GM18909 (cell line): ENCODE results near the gene SV2B.

Experiments
- ATAC-seq: cut with Tn5 transposase; IDR thresholded peaks from one replicate; pipeline ENCODE4 v1.9.1; 2021; ENCODE audit warnings: mild to moderate bottlenecking; ENCODE audit not compliant: unreplicated experiment, poor library complexity

SV2B gene

GRCh38 chr15:91183596-91183995 lies 83.5 kb downstream of the SV2B start:
- ATAC-seq, result no peak

- no peak for ATAC-seq
These were observed 84.4 kb downstream of the SV2B start for GRCh38 chr15:91184441-91184840.

DNA sequence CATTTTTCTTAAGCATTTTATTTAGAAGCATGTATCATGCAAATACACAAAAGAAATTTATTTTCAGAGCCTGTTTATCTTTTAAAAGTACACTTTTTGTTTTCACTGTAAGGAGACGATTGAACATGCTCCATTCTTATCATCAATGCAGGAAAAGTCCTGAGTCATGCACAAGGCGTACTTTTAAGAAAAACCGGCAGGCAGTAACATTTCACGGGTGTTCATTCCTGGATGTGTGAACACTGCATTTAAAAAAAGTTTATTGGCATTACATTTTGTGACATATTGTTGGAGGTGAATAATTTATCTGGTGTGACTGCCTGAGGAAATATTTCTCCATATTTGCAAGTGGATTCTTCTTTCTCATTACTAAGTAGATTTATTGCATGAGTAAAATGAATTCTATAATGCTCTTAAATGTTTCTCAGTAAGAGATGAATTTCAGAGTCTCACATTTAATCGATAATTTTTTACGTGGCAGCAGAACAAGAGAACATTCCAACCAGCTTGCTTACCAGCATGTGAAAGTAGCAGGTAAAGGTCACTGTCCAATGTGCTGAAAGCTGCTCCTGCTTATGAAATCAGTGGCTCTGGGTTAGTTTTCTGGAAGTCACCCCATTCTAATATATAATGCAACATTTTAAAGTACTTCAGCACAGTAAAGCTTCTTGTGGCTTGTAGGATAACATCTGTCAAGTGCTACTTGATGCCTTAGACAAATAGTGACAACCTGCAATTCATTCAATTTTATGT lies 87.0 kb downstream of the SV2B start:
- no peak for ATAC-seq

- ATAC-seq, result no peak
These were observed 92.2 kb downstream of the SV2B start for GRCh38 chr15:91192285-91192684.

DNA sequence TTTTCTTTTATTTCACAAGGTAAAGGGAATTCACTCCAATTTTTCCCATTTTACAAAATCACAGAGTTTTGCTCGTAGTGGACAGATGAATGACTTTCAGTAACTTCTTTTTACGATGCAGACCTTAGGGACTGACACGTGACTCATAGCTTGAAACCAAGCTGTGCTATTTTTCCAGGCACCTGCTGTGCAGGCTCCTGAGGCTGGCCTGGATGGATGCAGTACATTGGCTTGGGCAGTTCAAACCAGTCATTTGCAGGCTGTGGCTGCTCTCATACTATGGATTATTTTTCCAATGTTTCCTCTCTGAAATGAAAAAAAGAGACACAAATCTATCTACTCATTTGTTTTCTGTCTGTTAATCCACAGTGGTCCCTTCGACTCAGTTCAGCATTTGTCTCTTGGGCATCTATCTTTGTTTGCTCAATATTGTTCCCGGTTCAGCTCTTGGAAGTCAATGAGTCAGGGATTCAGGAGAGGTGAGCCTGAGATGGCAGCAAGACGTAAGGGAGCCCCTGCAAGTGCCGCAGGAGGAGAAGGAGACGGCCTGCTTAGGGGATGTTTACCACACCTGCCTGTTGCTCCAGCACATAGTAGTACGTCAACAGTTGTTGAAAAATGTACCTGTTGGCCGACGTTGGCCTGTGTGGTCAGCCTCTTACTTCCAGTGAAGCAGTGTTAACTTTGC lies 92.8 kb downstream of the SV2B start:
- no peak for ATAC-seq

GRCh38 chr15:91193378-91193720 lies 93.3 kb downstream of the SV2B start:
- no peak for ATAC-seq

DNA sequence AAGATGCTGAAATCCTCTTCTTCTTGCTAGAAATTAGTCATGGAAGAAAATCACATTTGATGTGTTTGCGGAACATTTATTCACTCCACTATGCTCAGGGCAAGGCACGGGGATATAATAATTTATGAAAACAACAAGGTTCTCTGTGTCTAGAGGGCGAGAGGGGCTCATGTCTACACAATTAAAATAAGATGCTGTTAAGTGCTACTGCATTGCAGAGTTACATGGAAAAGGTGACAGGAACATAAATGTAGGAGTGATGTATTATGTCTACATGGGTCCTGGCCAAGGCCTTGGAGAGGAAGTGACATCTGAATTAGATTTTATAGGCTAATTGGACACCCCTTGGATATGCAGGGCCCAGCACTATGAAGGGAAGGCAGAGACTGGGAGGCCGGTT lies 96.1 kb downstream of the SV2B start:
- no peak for ATAC-seq

DNA sequence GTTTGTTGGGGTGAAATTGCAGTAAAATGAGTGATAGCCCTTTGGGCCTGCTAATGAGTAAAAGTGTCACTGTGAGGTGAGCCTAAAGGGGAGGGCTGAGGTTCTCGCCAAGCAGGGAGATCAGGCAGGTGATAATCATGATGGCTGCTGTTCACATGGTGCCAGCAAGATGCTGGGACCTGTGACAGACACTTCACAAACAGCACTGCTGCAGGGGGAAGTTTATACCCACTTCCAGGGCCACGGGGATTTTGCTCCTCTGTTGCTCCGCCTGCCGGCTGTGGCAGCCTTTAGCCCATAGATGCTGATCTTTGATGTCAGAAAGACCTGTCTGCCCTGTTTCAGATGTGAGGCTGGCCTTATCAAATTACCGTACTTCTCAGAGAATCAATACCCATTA lies 96.7 kb downstream of the SV2B start:
- ATAC-seq, result no peak

DNA sequence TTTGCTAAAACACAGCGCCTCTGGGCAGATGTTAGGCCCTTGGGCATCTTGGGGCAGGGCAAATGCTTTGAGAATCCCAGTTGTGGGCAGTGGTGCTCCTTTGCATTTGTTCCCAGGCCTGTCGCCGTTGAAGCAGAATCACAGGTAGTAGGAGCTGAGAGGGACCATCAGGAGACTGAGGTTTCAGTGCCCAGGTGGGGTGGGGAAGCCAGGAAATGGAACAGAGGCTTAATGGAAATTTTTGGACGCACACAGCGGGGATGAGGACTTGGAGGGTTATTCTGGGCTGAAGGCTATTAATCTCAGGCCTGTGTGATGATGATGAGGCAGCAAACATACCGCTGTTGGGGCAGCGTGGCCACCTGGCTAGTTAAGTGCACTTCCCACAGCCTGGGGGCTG lies 99.5 kb downstream of the SV2B start:
- ATAC-seq, result no peak

- ATAC-seq, result no peak
These were observed 100.2 kb downstream of the SV2B start for GRCh38 chr15:91200101-91200754.

- no peak for ATAC-seq
These were observed 102.5 kb downstream of the SV2B start for GRCh38 chr15:91202510-91203102.

DNA sequence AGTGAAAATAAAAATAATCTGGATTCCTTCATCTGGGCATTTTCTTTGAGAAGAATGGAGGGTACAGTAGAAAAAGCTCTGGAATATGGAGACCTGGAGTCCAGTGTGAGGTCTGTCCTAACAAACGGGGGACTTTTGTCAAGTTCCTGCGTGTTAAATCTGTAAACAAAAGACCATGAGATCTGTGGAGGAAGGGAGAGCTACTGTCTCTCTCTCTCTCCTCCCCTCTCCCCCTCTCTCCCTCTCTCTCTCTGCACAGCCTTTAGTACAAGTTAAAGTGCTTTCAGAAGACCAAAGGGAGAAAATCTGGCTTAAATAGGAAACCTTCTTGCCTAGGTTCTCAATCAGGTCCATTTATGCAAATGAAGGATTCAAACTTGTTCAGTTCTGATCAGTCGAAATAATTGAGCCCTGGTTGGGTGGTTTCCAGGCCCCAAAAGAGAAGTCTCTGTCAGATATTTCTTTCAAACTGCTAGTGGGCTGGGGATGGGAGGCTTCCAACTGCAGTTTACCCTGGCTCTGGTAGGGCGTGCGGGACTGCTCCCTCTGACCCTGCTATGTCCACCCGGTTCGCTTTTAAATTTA lies 103.7 kb downstream of the SV2B start:
- no peak for ATAC-seq

DNA sequence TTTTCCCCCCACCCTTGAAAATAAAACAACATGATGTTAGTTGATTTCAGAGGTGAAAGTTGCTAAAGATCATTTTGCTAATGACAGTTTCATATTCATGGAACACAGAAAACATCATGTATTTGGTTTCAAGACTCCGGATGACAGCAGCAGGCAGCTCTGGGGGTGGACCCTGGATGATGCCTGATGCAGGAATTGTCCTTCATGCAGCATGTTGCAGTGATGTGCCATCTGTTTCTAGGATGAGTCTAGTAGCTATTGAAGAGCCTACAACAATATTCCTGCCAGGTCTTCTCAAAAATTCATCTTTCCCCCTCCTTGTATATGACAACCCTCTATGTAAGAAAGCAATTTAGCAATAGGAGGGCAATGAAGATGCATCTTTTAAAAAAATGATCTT lies 108.3 kb downstream of the SV2B start:
- no peak for ATAC-seq

- ATAC-seq, result no peak
These were observed 109.3 kb downstream of the SV2B start for GRCh38 chr15:91209318-91209717.

DNA sequence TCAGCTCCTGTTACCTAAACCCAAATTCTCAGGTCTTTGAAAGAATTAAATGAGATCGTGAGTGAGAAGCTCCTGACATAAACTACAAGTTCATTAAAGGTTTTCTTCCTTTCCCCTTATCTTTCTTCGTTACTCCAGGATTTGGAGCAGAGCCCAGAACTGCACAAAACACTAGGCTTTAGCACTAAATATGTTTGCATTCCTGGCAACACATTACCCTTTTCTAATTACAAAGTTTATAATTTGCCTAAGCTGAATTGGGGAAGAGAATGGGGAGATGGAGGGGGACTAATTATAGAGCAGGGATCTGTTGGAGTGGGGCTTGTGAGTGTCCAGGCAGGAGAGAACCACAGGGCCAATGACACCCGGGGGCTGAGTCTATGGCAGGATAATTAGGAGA lies 109.7 kb downstream of the SV2B start:
- no peak for ATAC-seq

DNA sequence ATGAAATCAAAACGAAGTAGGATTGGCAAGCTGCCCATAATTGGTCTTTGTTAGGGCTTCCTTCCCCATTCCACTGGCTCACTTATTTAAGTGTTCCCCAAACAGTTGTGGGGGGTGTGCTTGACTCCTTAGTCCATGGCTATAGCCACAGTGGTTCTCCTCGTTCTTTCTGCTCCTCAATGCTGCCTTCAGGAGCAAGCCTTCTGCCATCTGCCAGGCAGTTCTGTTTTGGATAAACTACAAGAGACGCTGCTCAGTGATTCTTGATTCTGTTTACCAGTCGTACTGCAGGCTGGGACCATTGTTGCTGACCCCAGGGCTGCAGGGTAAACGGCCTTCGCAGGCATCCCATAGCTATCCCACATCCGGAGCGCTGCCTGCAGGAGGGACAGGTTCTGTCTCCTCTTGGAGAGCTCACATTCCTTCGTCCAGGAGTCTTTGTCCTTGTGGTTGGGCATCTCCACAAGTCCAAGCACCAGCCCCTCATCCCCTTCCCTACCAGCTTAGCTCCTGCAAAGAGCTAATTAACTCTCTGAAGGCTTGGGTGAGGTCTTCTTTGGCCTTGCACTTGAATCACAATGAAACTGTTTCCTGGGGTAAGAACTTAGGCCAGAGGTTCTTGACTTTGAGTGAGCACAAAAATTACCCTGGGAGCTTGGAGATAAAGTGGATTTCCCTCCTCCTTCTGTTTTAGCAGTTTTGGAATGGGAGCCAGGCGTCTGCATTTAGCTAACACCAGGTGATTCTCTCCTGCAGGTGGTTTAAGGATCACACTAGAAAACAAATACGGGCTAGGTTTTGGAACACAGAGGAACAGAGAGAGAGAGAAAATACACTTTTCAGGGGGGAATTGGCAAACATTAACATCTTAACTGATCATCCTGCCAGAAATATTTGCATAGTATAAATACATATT lies 114.9 kb downstream of the SV2B start:
- ATAC-seq, result no peak

DNA sequence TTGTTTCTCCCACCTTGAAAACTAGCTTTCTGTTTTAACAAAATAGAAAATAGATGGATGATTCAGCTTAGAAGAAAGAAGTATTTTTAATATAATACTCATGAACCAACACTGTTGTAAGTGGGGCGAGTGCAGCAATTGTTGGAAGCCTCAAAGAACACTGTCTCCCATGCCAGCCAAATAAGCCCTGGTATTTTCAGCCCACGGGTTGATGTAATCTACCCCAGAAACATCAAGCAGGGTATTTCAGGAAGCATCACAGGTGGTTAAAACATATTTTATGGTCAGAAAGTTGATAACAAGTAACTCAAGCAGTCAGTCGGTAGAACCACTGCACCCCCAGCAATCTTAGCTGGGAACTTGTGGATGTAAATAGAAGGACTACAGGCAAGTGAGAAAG lies 115.9 kb downstream of the SV2B start:
- no peak for ATAC-seq

DNA sequence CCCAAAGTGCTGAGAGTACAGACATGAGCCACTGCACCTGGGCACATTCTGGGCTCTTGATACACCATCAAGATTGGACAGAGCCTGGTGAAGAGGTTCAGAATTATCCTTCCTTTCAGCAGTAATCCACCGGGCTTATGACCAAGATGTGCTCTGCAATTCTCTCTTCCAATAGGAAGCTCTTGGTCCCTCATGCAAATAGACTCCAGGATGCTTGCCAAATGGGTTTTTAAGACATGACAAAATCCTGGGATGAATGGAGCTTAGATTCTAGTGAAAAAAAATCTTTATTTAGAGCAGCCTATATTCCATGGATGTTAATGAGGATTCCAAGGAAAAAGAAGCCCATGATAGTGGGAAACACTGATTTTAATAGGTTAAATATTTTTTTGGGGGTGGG lies 119.1 kb downstream of the SV2B start:
- no peak for ATAC-seq

GRCh38 chr15:91222052-91222451 lies 122.0 kb downstream of the SV2B start:
- ATAC-seq, result no peak

DNA sequence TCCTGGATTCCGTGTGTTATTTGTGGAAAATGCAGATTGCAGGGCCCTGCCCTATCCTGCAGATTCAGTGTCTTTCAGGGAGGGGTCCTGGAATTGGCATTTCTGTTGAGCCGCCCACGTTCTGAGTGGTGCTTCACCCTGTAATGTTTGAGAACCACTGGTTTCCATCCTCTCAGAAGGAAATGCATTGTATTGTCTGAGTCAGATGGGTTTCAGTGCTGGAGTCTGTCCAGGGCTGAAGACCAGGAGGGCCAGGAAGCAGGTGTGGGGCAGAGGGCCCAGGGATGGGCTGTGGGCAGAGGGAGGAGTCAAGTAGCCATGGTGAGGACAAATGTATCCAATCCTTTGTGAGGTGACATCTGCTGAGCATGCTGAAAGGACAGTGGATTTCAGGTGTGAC lies 123.8 kb downstream of the SV2B start:
- no peak for ATAC-seq
